Measurements from ENCODE around the gene NT5DC2.
A peak's percentile ranks its signal among the peaks of the same experiment; 100 is the strongest.

Gene NT5DC2

DNA sequence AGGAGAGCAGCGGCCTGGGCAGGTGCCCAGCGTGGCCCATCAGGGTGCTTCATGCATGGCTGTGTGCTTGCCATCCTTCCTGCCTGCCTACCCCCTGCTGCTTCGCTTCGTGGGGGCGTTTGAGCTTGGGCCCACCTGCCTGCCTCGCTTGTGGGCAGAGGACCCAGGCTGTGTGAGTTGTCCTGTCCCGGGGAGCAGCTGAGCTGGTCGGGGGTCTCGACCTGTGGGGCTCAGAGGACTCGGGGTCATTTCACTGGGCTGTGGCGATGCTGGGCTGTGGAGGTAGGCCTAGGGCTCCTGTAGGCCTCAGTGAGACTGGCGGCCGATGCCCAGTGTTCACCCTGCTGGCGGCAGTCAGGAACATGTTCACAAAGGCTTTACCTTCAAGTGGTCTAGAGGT, 50.6 kb downstream of the NT5DC2 start:
- Mint-ChIP-seq H3K4me3 (no peak overlapping the region), H3K4me1 (ENCODE audit: low read depth) (no peaks in the 10 kb centered on the region), H3K27me3 (no peaks in the 10 kb centered on the region), H3K27ac (peak overlapping the region; percentile 50), H3K9me3 (no peaks in the 10 kb centered on the region), H3K36me3 (ENCODE audit: low read depth) (peaks cover 99% of the 10 kb centered on the region)
- DNase-seq = no peak

GRCh38 chr3:52481819-52482521, 51.7 kb downstream of the NT5DC2 start:
- H3K9me3 Mint-ChIP-seq = no peaks in the 10 kb centered on the region
- H3K27ac Mint-ChIP-seq = no peak overlapping the region
- no peaks in the 10 kb centered on the region for H3K4me1 Mint-ChIP-seq (ENCODE audit: low read depth)
- H3K27me3 Mint-ChIP-seq = no peaks in the 10 kb centered on the region
- H3K4me3 Mint-ChIP-seq = no peak overlapping the region
- no peak for DNase-seq
- H3K36me3 Mint-ChIP-seq (ENCODE audit: low read depth) = peaks cover 100% of the 10 kb centered on the region

- no peak for DNase-seq
- Mint-ChIP-seq H3K9me3 (no peaks in the 10 kb centered on the region), H3K27me3 (no peaks in the 10 kb centered on the region), H3K4me3 (no peak overlapping the region), H3K36me3 (ENCODE audit: low read depth) (peaks cover 99% of the 10 kb centered on the region), H3K4me1 (ENCODE audit: low read depth) (no peaks in the 10 kb centered on the region), H3K27ac (peak overlapping the region; percentile 19)
Observed at GRCh38 chr3:52480768-52481715, 52.6 kb downstream of the NT5DC2 start.

DNA sequence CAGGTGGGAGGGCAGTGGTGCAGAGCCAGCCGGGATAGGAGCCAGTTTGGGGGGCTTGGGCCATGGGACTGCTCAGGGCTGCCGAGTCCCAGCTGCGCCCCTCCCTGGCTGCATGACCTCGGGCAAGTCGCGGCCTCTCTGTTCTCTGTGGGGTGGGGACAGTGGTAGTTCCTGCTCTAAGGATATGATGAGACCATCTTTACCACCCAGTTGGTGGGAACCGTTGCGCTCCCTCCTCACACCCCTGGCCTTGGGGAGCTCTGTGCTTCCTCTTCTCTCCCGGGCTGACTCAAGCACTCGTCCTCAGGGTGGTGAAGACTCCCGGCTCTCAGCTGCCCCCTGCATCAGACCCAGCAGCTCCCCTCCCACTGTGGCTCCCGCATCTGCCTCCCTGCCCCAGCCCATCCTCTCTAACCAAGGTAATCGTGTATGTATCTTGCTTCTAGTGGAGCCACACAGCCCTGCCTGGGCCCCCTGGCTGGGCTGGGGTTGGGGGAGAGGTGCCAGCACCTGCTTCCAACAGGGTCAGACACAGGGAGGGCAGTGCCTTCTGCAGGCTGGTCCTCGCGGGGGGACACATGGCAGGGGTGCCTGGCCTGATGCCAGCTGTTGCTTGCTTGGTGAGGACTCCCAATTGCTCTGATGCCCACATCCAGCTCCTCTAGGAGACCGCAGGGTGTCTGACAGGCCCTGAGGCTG, 53.6 kb downstream of the NT5DC2 start:
- no peaks in the 10 kb centered on the region for H3K27me3 Mint-ChIP-seq
- DNase-seq = no peak
- no peaks in the 10 kb centered on the region for H3K9me3 Mint-ChIP-seq
- H3K4me3 Mint-ChIP-seq = no peak overlapping the region
- H3K36me3 Mint-ChIP-seq (ENCODE audit: low read depth) = peaks cover 98% of the 10 kb centered on the region
- H3K27ac Mint-ChIP-seq = peak overlapping the region; percentile 50
- H3K4me1 Mint-ChIP-seq (ENCODE audit: low read depth) = no peaks in the 10 kb centered on the region

DNA sequence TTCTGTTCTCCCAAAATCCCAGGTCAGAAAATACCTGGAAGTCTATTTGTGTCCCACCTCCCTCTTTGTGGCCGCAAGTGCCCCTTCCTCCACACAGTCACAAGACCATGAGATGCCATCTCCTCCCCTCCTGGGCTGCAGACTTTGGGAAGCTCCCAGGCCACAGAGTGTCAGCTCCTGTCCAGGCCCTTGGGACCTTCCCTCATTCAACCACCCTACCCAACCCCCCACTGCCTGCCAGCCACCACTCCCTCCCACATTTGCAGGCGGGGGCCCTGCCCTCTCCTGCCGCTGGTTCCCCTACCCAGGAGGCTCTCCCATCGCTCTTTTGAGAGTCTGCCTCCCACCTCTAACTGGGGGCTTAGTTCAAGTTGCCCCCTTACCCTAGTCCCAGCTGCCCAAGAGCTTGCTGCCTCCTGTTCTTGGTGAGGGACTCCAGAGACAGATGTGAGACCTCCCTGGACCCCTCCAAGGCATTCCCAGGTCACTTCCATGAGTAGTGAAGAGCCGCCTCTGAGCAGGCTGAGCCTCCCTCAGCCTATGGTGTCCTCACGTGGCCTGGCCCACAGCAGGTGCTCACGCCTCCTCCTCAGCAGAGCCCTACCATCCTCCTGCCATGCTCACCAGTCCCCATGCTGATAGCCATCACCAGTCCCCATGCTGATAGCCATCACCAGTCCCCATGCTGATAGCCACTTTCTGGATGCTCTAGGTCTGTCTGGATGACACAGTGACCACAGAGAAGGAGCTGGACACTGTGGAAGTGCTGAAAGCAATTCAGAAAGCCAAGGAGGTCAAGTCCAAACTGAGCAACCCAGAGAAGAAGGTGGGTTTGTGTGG, 54.4 kb downstream of the NT5DC2 start:
- no peaks in the 10 kb centered on the region for H3K27me3 Mint-ChIP-seq
- no peak for DNase-seq
- H3K4me1 Mint-ChIP-seq (ENCODE audit: low read depth) = no peaks in the 10 kb centered on the region
- H3K36me3 Mint-ChIP-seq (ENCODE audit: low read depth) = peaks cover 97% of the 10 kb centered on the region
- no peak overlapping the region for H3K27ac Mint-ChIP-seq
- no peak overlapping the region for H3K4me3 Mint-ChIP-seq
- no peaks in the 10 kb centered on the region for H3K9me3 Mint-ChIP-seq

DNA sequence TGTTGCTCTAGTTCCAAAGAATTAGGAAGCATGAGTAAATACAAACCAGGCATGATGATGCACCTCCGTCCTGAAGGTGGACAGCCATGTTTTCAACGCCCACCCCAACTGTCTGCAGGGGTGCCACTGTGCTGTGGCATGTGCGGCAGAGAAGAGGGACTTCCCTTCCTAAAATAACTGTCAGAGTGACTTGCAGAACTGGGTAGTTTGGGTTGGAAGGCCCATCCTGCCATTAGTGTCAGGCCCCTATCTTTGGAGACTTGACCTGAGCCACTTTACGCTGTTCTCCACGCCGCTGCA, 55.9 kb downstream of the NT5DC2 start:
- H3K4me3 Mint-ChIP-seq = no peak overlapping the region
- no peak overlapping the region for H3K27ac Mint-ChIP-seq
- DNase-seq = no peak
- H3K9me3 Mint-ChIP-seq = no peaks in the 10 kb centered on the region
- peaks cover 97% of the 10 kb centered on the region for H3K36me3 Mint-ChIP-seq (ENCODE audit: low read depth)
- no peaks in the 10 kb centered on the region for H3K4me1 Mint-ChIP-seq (ENCODE audit: low read depth)
- H3K27me3 Mint-ChIP-seq = no peaks in the 10 kb centered on the region

- peak overlapping the region; percentile 14 for H3K27ac Mint-ChIP-seq
- H3K4me1 Mint-ChIP-seq (ENCODE audit: low read depth) = no peaks in the 10 kb centered on the region
- no peaks in the 10 kb centered on the region for H3K27me3 Mint-ChIP-seq
- H3K36me3 Mint-ChIP-seq (ENCODE audit: low read depth) = peaks cover 97% of the 10 kb centered on the region
- H3K9me3 Mint-ChIP-seq = no peaks in the 10 kb centered on the region
- DNase-seq = no peak
- H3K4me3 Mint-ChIP-seq = no peak overlapping the region
Observed at GRCh38 chr3:52477076-52477795, 56.4 kb downstream of the NT5DC2 start.
